Loucy (cell line): ENCODE data around the gene DPT.

Experiments
- H2AFZ ChIP-seq: fragments of 200-600 bp; sonication (generic); 2 replicates; pipeline ENCODE4 v1.6.0; 2016; ENCODE audit warnings: antibody characterized with exemption, mild to moderate bottlenecking, low read length, moderate library complexity
- H3F3A ChIP-seq: fragments of 200-600 bp; 2 replicates; pipeline ENCODE4 v1.6.0; 2016; ENCODE audit warnings: antibody characterized with exemption, low read depth, mild to moderate bottlenecking
- H3K27me3 ChIP-seq: fragments of 200-600 bp; sonication (generic); 2 replicates; pipeline ENCODE4 v1.6.1; 2014; ENCODE audit warnings: low read length, mild to moderate bottlenecking; ENCODE audit not compliant: insufficient read depth, poor library complexity, severe bottlenecking
- H3K36me3 ChIP-seq: fragments of 200-600 bp; sonication (generic); 2 replicates; pipeline ENCODE4 v1.6.1; 2016; ENCODE audit warnings: low read length; ENCODE audit not compliant: insufficient read depth
- H3K4me1 ChIP-seq: fragments of 200-600 bp; sonication (generic); 2 replicates; pipeline ENCODE4 v1.5.1; 2014; ENCODE audit warnings: low read length, mild to moderate bottlenecking; ENCODE audit not compliant: insufficient read depth, poor library complexity, severe bottlenecking
- H3K4me2 ChIP-seq: fragments of 200-600 bp; sonication (generic); 2 replicates; pipeline ENCODE4 v1.6.0; 2014; ENCODE audit warnings: antibody characterized with exemption, low read length, low read depth, mild to moderate bottlenecking; ENCODE audit not compliant: poor library complexity, severe bottlenecking
- H3K4me3 ChIP-seq: fragments of 200-600 bp; sonication (generic); 2 replicates; pipeline ENCODE4 v1.5.1; 2014; ENCODE audit warnings: low read length, mild to moderate bottlenecking, mixed read lengths; ENCODE audit not compliant: poor library complexity, severe bottlenecking
- H3K79me2 ChIP-seq: fragments of 200-600 bp; sonication (generic); 2 replicates; pipeline ENCODE4 v1.6.1; 2014; ENCODE audit warnings: low read length; ENCODE audit not compliant: insufficient read depth
- H3K9ac ChIP-seq: fragments of 200-600 bp; sonication (generic); 2 replicates; pipeline ENCODE4 v1.6.0; 2014; ENCODE audit warnings: mild to moderate bottlenecking, low read depth, low read length, moderate library complexity; ENCODE audit not compliant: poor library complexity, severe bottlenecking
- H3K9me2 ChIP-seq: fragments of 200-600 bp; sonication (generic); replicated peaks from 2 replicates; pipeline ENCODE4 v1.6.1; 2016; ENCODE audit warnings: low read depth, low read length, mixed read lengths
- H3K9me3 ChIP-seq: fragments of 200-600 bp; sonication (generic); 2 replicates; pipeline ENCODE4 v1.6.1; 2014; ENCODE audit warnings: mild to moderate bottlenecking, antibody characterized with exemption, low read length, low read depth; ENCODE audit not compliant: insufficient read depth
- H4K20me1 ChIP-seq: fragments of 200-600 bp; sonication (generic); 2 replicates; pipeline ENCODE4 v1.6.0; 2014; ENCODE audit warnings: antibody characterized with exemption, low read length, mild to moderate bottlenecking; ENCODE audit not compliant: insufficient read depth, poor library complexity, severe bottlenecking
- EZH2phosphoT487 ChIP-seq: fragments of 200-600 bp; IDR thresholded peaks from 2 replicates; pipeline ENCODE4 v1.6.1; 2018; ENCODE audit warnings: antibody characterized with exemption, mild to moderate bottlenecking, moderate library complexity, borderline replicate concordance
- TF ChIP-seq, protein P1 (sequence below): fragments of 200-600 bp; sonication (generic); conservative IDR thresholded peaks from 2 replicates; pipeline ENCODE4 v1.5.1; 2014; ENCODE audit warnings: mild to moderate bottlenecking, antibody characterized with exemption, low read length

Gene DPT

DNA sequence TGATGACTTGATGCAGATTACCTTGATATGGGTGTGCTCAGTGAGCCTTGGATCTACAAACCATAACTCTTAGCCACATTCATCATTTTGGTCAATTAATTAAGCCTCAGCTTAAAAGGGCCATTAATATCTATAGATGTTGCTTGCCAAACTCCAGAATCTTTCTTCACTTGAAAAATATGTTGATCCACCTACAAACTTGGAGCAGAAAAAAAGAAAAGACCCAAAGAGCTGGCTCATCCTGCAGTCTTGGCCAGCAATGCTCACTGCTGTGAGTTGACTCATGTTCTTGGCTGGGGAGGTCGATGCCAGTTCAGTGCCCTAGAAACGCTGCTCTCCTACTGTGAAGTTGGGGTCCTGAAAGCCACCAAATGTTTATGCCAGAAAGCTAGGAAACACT lies 75.4 kb downstream of the DPT start:
- Histone ChIP-seq H3K27me3 (no peaks in the 10 kb centered on the region), H3K9ac (no peak overlapping the region), H2AFZ (no peak overlapping the region), H3K9me2 (no peaks in the 10 kb centered on the region), H3K4me1 (no peaks in the 10 kb centered on the region), H3K4me3 (no peak overlapping the region), H4K20me1 (no peaks in the 10 kb centered on the region), H3K4me2 (no peak overlapping the region), H3K9me3 (no peaks in the 10 kb centered on the region), H3F3A (no peaks in the 10 kb centered on the region), H3K36me3 (no peaks in the 10 kb centered on the region), H3K79me2 (no peaks in the 10 kb centered on the region)
- TF ChIP-seq, protein P1, sequence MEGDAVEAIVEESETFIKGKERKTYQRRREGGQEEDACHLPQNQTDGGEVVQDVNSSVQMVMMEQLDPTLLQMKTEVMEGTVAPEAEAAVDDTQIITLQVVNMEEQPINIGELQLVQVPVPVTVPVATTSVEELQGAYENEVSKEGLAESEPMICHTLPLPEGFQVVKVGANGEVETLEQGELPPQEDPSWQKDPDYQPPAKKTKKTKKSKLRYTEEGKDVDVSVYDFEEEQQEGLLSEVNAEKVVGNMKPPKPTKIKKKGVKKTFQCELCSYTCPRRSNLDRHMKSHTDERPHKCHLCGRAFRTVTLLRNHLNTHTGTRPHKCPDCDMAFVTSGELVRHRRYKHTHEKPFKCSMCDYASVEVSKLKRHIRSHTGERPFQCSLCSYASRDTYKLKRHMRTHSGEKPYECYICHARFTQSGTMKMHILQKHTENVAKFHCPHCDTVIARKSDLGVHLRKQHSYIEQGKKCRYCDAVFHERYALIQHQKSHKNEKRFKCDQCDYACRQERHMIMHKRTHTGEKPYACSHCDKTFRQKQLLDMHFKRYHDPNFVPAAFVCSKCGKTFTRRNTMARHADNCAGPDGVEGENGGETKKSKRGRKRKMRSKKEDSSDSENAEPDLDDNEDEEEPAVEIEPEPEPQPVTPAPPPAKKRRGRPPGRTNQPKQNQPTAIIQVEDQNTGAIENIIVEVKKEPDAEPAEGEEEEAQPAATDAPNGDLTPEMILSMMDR, result no peak
- no peak for TF ChIP-seq EZH2phosphoT487

DNA sequence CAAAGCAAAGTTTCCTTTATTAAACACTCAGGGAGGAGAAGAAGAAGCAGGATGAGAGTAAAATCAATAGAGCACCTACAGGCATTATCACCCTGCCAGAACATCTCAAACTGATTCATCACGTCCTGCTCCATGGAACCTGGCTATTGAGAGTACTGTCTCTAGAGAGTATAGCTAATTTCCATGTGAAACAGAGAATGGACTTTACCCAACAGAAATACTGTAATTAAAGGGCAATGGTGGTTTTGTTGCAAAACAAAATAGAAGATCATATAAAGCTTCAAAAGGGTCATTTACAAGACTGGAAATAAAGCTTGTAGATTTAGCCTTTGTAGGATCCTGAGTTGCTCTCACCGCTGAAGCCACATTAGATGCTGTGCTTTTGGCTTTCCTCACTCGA lies 83.3 kb downstream of the DPT start:
- Histone ChIP-seq H3K36me3 (no peaks in the 10 kb centered on the region), H3K9me3 (no peaks in the 10 kb centered on the region), H2AFZ (no peak overlapping the region), H3K79me2 (no peaks in the 10 kb centered on the region), H3K9ac (no peak overlapping the region), H3F3A (no peaks in the 10 kb centered on the region), H3K4me1 (no peaks in the 10 kb centered on the region), H3K4me3 (no peak overlapping the region), H3K27me3 (no peaks in the 10 kb centered on the region), H3K9me2 (no peaks in the 10 kb centered on the region), H3K4me2 (no peak overlapping the region), H4K20me1 (no peaks in the 10 kb centered on the region)
- TF ChIP-seq, protein P1, result no peak
- no peak for TF ChIP-seq EZH2phosphoT487
